ENCODE results near the gene ARAP2. TPM values are rescaled to one million over a fixed set of nuclear protein-coding genes. Genes with fewer than 3 reads are reported as not detected.

ARAP2 gene
- total RNA-seq, 1 donor from 2014 or later = not detected

DNA sequence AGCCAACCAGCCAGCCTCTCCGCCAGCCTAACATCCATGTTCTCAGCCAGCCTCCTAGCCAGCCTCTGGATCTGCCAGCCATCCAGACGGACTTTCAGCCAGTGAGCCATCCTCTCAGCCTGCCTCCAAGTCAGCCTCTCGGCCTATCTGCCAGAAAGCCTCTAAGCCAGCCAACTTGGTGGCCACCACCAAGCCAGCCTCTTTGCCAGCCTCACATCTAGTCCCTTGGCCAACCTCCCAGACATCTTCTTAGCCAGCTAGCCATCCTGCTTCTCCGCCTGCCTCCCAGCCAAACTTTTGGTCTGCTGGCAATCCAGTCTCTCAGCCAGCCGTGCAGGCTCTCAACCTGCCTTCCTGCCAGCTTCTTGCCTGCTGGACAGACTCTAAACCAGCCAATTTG, 16.4 kb upstream of the ARAP2 start:
- no peak for DNase-seq (ENCODE audit: low read depth)

- DNase-seq (ENCODE audit: low read depth) = no peak
These were observed 12.1 kb upstream of the ARAP2 start for GRCh38 chr4:36256398-36256891.

DNA sequence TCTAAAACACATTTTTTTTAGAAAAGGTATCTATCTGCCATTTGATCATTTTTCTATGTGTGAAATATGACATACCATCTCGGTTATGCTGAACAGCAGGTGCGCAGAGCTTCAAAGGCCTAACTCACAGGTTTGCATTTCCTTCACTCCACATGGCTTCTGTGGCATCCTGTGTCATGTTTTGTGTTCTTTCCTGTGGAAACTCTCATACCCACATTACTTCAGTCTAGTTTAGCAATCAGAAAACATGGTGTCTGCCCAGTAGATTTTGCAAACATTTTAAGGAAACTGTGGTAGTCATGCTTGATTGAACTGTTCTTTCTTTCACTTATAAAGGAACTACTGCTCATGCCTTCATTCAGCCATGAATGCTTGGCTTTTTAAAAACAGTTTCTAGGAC, 11.3 kb upstream of the ARAP2 start:
- DNase-seq (ENCODE audit: low read depth) = no peak

DNA sequence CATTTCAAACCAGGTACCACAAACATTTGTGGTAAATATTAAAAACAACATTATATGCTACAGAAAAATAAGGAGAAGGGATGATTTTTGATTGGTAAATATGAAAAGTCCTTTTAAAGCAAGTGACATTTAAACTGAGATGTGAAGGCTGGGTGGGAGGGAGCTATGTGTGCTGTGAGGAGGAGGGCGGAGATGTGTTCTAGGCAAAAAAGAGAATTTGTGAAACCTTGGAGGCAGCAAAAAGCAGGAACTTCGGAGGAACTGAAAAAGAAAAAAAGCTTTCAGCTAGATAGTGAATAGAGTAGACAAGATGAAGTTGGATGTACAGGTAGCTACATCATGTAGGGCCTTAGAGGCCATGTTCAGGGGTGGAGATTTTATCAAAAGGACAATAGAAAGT, 10.1 kb upstream of the ARAP2 start:
- DNase-seq (ENCODE audit: low read depth) = no peak

- no peak for DNase-seq (ENCODE audit: low read depth)
These were observed 7.7 kb upstream of the ARAP2 start for GRCh38 chr4:36251983-36252382.

DNA sequence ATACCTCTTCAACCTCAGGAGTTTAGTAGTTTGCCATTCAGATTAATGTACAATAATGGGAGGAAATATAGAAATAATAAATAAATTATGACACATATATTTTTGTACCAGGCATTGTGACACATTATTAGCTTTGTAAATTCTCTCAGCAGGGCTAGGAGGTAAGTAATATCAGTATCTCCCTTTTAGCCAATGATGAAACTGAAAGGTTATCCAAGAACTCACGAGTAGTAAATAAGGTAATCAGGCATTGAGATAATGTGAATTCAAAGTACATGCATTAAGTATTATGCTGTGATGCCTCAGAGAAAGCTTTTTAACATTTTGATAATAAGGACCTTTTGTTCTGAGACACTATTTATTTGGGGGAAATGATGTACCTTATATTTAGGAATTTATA, 5.3 kb upstream of the ARAP2 start:
- DNase-seq (ENCODE audit: low read depth) = no peak

- DNase-seq (ENCODE audit: low read depth) = no peak
These were observed 708 bp downstream of the ARAP2 start for GRCh38 chr4:36243355-36244256.

- no peak for DNase-seq (ENCODE audit: low read depth)
These were observed 1.5 kb downstream of the ARAP2 start for GRCh38 chr4:36242629-36243354.

- DNase-seq (ENCODE audit: low read depth) = no peak
These were observed 2.5 kb downstream of the ARAP2 start for GRCh38 chr4:36241771-36242170.

GRCh38 chr4:36237366-36238313, 6.7 kb downstream of the ARAP2 start:
- no peak for DNase-seq (ENCODE audit: low read depth)

- DNase-seq (ENCODE audit: low read depth) = no peak
These were observed 8.2 kb downstream of the ARAP2 start for GRCh38 chr4:36236159-36236558.

GRCh38 chr4:36235306-36235705, 9.0 kb downstream of the ARAP2 start:
- DNase-seq (ENCODE audit: low read depth) = no peak

- no peak for DNase-seq (ENCODE audit: low read depth)
These were observed 10.6 kb downstream of the ARAP2 start for GRCh38 chr4:36233567-36234266.

DNA sequence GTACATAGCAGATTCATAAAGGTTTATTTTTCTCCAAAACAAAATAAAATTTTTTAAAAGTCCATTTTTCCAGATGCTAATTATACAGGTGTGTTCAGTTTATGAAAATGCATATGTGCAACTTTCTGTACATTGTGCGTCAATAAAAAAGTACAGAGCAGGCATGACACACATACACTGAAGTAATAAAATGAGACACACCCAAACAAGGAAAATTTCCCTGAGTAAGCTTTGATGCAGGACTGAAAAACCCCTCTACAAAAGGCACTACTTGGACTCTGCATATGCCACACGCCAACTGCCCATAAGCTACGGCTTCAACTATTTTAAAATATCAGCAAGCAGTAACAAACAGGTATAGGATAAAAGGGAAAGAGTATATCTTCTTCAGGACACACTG, 13.8 kb downstream of the ARAP2 start:
- DNase-seq (ENCODE audit: low read depth) = no peak

- DNase-seq (ENCODE audit: low read depth) = no peak
These were observed 16.4 kb downstream of the ARAP2 start for GRCh38 chr4:36227913-36228312.

GRCh38 chr4:36226430-36227227, 17.7 kb downstream of the ARAP2 start:
- no peak for DNase-seq (ENCODE audit: low read depth)

GRCh38 chr4:36224972-36225903, 19.1 kb downstream of the ARAP2 start:
- no peak for DNase-seq (ENCODE audit: low read depth)

GRCh38 chr4:36222702-36223101, 21.6 kb downstream of the ARAP2 start:
- DNase-seq (ENCODE audit: low read depth) = no peak

GRCh38 chr4:36220776-36221175, 23.5 kb downstream of the ARAP2 start:
- no peak for DNase-seq (ENCODE audit: low read depth)

Data from myocyte (in vitro differentiated cells).